GM10248 (cell line): ENCODE measurements around the gene GSTM4.
"Not testable (repeated sequence)": the region's sequence is repeated elsewhere in the genome, so short reads cannot be mapped to it uniquely, and the experiment has no call there.

Experiments used
- CTCF ChIA-PET: fragments of 300-600 bp; sonication (Branson Sonifier 250); formaldehyde crosslinking; extraction: SDS; loops from one replicate; lab custom pipeline; 2021; ENCODE audit warnings: antibody characterized with exemption; lab: Yijun Ruan, JAX
- POLR2A ChIA-PET: fragments of 350-650 bp; sonication (Branson Sonifier 250); formaldehyde crosslinking; extraction: SDS; loops from one replicate; lab custom pipeline; 2020; ENCODE audit warnings: antibody characterized with exemption; lab: Yijun Ruan, JAX
- DNase-seq: peaks from one replicate; pipeline ENCODE4 v3.0.0; 2012; ENCODE audit errors: extremely low spot score
- TF ChIP-seq, protein P1 (sequence below): IDR thresholded peaks from 2 replicates; pipeline ENCODE4 v1.5.1; 2012; ENCODE audit warnings: mild to moderate bottlenecking, low read depth; ENCODE audit errors: extremely low read depth, missing control alignments, control extremely low read depth

GSTM4 gene

DNA sequence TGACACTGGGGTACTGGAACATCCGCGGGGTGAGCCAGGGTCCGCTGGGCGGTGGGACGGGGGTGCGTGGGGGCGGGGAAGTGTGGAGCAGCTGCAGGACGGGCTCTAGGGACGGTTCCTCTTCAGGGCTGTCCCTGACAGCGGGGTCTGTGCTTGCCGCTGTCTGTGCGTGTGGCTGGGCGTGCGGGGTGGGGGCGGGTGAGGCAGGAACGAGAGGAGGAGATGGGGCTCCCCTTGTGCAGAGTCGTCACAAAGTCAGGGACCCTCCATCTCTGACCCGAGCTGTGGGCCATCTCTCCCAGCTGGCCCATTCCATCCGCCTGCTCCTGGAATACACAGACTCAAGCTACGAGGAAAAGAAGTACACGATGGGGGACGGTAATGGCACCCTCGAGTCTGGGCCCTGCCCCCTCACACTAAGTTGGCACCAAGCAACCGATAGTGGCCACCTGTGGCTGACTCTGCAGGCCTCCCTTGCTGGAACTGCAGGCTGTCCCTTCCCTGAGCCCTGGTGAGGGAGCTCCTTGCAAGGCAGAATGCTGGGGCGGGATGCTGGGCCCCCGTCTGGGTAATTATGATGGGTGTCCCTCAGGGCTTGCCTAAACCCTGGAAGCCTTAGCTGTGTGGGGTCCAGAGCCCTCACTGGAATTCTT is 12.3 kb downstream of the GSTM4 start:
- ChIA-PET POLR2A (no interaction called here), CTCF (interaction anchor here (0.9 to 3.7 kb wide), 4 partner anchors 19 to 317 kb away, joined by 3 to 18 read pairs (median 3); partner anchors contain the start of gene AHCYL1)
- peak; percentile 41 for DNase-seq
- TF ChIP-seq, protein P1, sequence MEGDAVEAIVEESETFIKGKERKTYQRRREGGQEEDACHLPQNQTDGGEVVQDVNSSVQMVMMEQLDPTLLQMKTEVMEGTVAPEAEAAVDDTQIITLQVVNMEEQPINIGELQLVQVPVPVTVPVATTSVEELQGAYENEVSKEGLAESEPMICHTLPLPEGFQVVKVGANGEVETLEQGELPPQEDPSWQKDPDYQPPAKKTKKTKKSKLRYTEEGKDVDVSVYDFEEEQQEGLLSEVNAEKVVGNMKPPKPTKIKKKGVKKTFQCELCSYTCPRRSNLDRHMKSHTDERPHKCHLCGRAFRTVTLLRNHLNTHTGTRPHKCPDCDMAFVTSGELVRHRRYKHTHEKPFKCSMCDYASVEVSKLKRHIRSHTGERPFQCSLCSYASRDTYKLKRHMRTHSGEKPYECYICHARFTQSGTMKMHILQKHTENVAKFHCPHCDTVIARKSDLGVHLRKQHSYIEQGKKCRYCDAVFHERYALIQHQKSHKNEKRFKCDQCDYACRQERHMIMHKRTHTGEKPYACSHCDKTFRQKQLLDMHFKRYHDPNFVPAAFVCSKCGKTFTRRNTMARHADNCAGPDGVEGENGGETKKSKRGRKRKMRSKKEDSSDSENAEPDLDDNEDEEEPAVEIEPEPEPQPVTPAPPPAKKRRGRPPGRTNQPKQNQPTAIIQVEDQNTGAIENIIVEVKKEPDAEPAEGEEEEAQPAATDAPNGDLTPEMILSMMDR: no peak

DNA sequence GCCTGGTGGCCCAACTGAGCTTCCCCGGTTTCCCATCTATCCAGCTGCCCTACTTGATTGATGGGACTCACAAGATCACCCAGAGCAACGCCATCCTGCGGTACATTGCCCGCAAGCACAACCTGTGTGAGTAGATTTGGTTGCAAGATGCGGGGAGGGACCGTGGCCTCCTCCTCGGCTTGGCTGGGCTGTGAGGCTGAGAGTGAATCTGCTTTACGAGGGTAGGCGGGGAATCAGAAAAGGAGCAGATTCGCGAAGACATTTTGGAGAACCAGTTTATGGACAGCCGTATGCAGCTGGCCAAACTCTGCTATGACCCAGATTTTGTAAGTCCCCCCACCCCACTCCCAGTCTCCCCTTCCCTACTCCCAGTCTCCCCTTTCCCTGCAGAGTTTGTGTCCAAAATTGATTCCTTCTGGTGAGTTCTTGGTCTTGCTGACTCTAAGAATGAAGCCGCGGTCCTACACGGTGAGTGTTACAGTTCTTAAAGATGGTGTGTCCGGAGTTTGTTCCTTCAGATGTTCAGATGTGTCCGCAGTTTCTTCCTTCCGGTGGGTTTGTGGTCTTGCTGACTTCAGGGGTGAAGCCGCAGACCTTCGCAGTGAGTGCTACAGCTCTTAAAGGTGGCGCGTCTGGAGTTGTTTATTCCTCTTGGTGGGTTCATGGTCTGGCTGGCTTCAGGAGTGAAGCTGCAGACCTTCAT is 13.5 kb downstream of the GSTM4 start:
- POLR2A ChIA-PET: no interaction called here

DNA sequence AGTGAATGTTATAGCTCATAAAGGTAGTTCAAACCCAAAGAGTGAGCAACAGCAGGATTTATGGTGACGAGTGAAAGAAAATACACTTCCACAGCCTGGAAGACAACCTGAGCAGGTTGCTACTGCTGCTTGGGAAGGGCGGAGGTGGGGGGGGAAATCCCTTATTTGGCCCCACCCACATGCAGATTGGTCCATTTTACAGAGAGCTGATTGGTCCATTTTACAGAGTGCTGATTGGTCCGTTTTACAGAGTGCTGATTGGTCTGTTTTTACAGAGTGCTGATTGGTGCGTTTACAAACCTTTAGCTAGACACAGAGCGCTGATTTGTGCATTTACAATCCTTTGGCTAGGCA is 14.0 kb downstream of the GSTM4 start:
- CTCF ChIA-PET: interaction anchor here (1.5 to 3.4 kb wide), 5 partner anchors 8 to 315 kb away, joined by 3 to 12 read pairs (median 6); partner anchors contain the start of gene AHCYL1
- DNase-seq, POLR2A ChIA-PET: not testable (repeated sequence)

More for the DNA sequence above, 13.5 kb downstream of the GSTM4 start:
- TF ChIP-seq, protein P1: no peak
- CTCF ChIA-PET: interaction anchor here (1.5 to 3.7 kb wide), 4 partner anchors 12 to 316 kb away, joined by 3 to 18 read pairs (median 9); partner anchors contain the start of gene AHCYL1
- no peak for DNase-seq

DNA sequence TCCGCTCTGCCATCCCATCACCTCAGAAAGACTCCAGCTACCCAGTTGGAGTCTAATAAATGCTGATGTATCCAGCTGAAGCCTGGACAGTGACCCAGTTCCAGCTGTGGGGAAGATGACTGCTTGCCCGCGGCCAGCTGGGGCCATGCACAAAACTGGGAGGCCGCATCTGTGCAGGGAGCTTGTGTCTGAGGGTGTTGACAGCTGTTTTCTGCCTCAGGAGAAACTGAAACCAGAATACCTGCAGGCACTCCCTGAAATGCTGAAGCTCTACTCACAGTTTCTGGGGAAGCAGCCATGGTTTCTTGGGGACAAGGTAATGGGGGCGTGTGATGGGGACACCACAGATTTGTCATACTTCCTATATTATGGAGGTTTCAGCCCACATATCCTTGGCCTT is 15.2 kb downstream of the GSTM4 start:
- CTCF ChIA-PET: interaction anchor here (0.7 to 3.4 kb wide), 6 partner anchors 9 to 314 kb away, joined by 3 to 12 read pairs (median 5); partner anchors contain the start of gene AHCYL1
- DNase-seq: no peak
- TF ChIP-seq, protein P1: no peak
- POLR2A ChIA-PET: no interaction called here

DNA sequence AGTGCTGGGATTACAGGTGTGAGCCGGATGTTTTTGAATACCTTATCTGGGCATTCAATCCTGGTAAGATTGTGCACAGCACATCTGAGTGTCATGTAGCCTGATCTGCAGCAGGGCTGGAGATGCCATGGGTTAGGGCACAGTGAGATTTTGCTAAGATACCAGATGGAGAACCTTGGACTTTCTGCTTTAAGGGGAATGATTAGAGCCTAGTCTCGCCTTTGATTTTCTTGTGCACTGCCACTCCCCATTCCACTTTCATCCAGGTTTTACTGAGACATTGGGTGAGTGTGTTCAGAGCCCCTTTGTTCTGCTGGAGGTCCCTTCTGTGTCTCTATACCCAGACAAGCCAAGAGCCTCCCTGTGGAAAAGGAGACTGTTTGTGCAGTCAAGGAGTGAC is 18.0 kb downstream of the GSTM4 start:
- POLR2A ChIA-PET: not testable (repeated sequence)
- CTCF ChIA-PET: interaction anchor here (1.2 kb wide), 1 partner anchor 34 kb away, joined by 3 read pairs; no protein-coding TSS in a partner anchor

DNA sequence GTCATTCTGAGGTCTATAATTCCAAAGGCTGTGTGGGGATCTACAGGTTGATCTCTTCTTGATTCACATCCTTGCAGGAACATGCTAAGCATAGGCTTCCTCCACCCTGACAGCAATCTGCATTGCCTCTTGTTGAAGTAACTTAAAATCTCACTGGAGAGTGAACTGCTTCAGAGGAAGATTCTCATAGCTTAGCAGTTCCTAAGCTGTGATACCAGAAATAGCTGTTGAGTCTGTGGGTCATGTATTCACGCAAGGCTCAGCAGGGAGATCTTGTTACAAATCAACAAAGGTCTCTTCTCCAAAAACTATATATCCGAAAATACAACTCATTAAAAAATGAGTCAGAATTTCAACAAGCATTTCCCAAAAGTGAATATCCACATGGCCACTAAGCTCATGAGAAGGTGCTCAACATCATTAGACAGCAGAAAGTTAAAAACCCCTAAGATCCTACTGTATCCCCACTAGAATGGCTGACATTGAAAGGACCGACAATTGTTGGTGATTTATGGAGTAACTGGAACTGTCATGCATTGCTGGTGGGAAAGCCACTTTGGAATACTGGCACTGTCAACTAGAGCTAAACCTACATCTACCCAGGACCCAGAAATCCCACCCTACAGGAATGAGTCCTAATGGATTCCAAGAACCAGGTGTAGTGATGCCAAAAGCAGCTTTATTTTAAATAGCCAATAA is 20.9 kb downstream of the GSTM4 start:
- DNase-seq, POLR2A ChIA-PET: not testable (repeated sequence)
- CTCF ChIA-PET: interaction anchor here (1.1 kb wide), 1 partner anchor 22 kb away, joined by 3 read pairs; the partner anchor contains the start of gene GSTM4

More for the DNA sequence above, 18.0 kb downstream of the GSTM4 start:
- DNase-seq: not testable (repeated sequence)

DNA sequence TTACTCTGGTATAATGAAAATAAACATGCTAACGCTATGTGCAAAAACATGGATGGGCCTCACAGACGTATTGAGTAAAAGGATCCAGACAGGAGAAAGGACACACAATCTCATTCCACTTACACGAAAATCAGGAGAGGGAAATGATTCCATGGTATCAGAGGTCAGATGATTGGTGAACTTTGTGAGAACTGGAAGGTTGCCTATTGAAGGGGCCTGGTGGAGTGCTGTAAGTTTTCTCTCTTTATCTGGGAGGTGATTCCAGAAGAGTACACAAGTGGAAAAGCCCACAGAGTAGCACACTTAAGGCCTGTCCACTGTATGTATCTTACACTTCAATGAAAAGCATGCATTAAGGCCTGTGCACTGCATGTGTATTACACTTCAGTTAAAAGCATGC is 21.6 kb downstream of the GSTM4 start:
- DNase-seq: no peak
- TF ChIP-seq, protein P1: no peak
- ChIA-PET CTCF (interaction anchor here (1.1 kb wide), 1 partner anchor 22 kb away, joined by 3 read pairs; the partner anchor contains the start of gene GSTM4), POLR2A (no interaction called here)

DNA sequence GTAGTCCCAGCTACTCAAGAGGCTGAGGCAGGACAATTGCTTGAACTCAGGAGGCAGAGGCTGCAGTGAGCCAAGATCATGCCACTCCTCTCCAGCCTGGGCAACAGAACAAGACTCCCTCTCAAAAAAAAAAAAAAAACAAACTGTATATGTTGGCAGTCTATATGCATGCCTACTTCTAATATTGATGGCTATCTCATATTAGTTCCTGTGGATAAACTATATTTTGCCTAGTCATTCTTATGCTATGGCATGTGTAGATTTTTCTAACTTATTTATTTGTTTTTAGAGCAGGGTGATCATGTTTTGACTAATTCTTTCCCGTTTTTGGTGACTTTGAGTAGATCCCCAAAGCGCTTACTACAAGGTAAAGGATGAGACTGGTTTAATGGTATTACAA is 22.7 kb downstream of the GSTM4 start:
- DNase-seq, POLR2A ChIA-PET: not testable (repeated sequence)

DNA sequence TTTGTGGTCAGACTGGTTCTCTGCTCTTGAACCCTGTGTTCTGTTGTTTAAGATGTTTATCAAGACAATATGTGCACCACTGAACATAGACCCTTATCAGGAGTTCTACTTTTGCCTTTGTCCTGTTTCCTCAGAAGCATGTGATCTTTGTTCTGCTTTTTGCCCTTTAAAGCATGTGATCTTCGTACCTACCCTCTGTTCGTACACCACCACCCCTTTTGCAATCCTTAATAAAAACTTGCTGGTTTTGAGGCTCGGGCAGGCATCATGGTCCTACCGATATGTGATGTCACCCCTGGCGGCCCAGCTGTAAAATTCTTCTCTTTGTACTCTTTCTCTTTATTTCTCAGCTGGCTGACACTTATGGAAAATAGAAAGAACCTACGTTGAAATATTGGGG is 28.9 kb downstream of the GSTM4 start:
- CTCF ChIA-PET, DNase-seq, POLR2A ChIA-PET: not testable (repeated sequence)

More for the DNA sequence above, 22.7 kb downstream of the GSTM4 start:
- CTCF ChIA-PET: not testable (repeated sequence)

DNA sequence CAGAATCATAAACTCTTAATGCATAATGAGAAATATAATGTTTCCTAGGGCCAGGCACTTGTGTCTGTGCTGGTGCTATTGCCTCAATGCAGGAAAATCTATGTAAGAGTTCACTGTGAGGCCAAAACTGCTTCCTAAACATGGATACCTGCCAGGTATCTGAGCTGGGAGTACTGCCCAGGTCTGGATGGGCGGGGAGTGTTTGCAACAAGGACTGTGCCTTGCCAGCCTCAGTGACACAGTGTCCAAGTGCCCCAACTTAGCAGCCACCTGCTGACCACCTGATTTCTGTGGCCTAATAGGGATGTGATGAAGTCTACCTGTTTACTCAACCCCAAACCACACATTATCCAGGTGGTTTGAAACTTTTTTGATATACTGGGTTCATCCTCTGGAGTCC is 29.5 kb downstream of the GSTM4 start:
- DNase-seq, CTCF ChIA-PET, POLR2A ChIA-PET: not testable (repeated sequence)

DNA sequence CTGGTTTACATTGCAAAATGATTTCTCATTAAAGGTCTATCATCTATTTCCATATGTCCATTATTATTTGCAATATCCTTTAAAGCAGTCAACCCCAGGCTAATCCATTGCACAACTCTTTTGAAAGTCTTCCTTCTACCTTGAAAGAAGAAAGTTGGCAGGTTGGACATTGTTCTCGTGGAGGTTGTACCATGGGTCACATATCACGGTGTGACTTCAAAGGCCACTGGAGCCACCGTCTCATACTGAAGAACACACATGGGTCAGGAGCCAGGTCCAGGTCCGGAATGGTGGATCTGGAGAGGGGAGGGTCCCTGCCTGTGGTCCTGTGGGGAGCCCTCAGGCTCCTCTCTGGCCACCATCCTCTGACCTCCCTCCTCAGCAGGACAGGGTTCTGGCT is 30.0 kb downstream of the GSTM4 start:
- CTCF ChIA-PET, DNase-seq, POLR2A ChIA-PET: not testable (repeated sequence)

DNA sequence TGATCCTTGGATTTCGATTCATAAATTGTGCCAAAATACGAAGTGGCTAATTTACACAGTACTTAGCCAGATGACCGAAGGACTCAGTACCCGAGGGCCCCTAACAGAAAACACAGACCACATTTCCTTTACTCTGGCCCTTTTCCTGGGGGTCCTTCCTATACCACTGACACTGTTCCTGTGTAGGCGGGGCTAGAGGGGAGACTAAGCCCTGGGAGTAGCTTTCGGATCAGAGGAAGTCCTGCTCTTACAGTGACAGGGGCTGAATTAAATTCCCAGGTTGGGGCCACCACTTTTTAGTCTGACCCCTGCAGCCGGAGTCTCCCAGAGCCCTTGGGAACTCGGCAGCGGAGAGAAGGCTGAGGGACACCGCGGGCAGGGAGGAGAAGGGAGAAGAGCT is 31.2 kb downstream of the GSTM4 start:
- DNase-seq, CTCF ChIA-PET, POLR2A ChIA-PET: not testable (repeated sequence)
